HL-60/S4 treated with phorbol 12-myristate 13-acetate at 8.2 ng/mL for 4 days and 3 days (cell line): ENCODE results near the gene TTC4.

Experiments
- in situ Hi-C: fragments of 300-500 bp; cut with MboI; formaldehyde crosslinking; loops from 2 replicates; pipeline ENCODE4 v1.15.0; 2022; ENCODE audit warnings: low sequenced_read_pairs

The TTC4 gene

GRCh38 chr1:54745864-54746263 is 30.2 kb downstream of the TTC4 start:
- in situ Hi-C loops, result no loop called here

- in situ Hi-C loops, result no loop called here
These were observed 32.6 kb downstream of the TTC4 start for GRCh38 chr1:54748094-54748835.

GRCh38 chr1:54750596-54750995 is 34.9 kb downstream of the TTC4 start:
- in situ Hi-C loops, result no loop called here

GRCh38 chr1:54751426-54751825 is 35.8 kb downstream of the TTC4 start:
- in situ Hi-C loops, result no loop called here

- in situ Hi-C loops, result no loop called here
These were observed 38.4 kb downstream of the TTC4 start for GRCh38 chr1:54754045-54754444.

DNA sequence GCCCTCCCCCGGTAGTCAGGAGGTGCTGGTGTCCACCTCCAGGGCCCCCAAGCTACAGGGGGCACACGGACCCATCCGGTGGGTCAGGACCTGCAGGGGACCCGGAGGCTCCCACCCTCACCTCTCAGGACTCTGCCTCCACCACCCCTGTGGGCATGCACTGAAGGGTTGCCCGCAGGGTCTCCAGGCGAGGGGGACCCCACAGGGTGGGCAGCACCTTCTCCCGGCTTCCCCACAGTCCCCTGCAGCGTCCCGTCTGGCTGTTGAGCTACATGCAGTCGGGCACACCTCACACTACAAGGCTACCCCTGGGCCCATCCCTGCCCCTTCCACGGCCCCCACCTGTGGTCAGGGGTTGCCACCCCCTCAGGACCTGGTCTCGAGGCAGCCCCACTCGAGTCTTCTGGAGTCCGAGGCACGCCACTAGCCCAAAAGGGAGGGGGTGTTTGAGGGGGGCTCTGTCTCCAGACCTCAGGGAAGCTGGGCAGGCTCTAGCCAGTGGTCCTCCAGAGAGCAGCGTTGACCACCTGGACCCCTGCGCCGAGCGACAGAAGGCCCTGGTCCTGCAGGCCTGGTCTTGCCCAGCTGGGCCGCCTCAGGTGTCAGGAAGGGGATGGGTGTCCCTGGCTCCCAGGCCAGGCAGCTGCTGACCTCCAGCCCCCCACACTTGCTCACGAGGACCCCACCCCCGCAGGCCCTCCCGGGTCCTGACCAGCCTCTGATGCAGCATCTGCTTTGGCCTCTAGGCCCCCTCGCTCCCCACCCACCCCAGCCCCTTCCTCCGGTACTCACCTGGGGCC is 39.0 kb downstream of the TTC4 start:
- in situ Hi-C loops, result no loop called here

DNA sequence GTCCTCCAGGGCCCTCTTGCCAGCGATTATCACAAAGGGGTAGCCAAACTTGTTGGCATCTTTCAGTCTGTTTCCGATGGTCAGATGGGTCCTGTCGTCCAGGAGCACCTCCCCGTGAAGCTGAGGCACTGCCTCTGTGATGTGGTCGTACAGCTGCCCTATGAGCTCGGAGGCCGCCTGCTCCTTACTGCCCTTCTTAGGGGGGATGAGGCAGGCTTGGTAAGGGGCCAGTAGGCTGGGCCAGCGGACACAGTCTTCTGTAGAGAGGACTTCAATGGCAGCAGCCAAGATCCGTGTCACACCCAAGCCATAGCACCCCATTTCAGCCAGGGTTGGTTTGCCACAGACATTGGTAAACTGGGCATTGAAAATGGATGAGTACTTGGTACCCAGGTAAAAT is 42.2 kb downstream of the TTC4 start:
- in situ Hi-C loops, result no loop called here

DNA sequence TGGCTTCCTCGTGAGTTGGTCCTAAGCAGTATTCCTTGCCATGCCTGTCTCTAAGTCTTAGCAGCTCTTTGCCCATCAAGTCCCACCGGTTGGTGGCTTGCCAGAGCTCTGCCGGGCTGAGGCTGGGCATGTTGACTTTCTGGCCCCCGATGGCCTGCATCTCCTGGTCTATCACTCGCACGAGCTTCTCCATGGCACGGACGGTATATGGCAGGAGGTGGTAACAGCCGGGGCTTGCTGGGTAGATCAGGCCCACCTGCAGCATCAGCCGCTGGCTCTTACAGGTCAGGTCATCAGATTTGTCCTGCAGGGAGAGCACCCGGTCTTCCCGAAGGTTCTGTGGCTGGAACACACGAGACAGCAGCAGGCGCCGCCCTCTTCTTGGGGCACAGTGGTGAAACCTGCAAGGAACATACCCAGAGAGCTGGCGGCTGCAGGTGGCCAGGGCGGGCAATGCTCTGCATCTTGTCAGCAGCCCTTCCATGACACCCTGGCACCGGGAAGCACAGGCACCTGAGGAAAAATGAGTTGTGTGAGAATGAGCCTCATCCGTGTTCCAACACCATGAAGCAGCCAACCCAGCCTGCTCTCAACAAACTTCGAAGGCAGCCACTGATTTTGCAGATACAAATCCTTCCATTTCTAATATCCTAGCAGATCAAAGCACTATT is 43.2 kb downstream of the TTC4 start:
- in situ Hi-C loops, result no loop called here

- in situ Hi-C loops, result no loop called here
These were observed 48.1 kb downstream of the TTC4 start for GRCh38 chr1:54763816-54764132.

- in situ Hi-C loops, result no loop called here
These were observed 48.7 kb downstream of the TTC4 start, which contains the start of gene PARS2 for GRCh38 chr1:54764133-54764921. Gene PARS2 (minus strand): TSS chr1:54764523. CDS start chr1:54759161, 5,362 bp downstream.

GRCh38 chr1:54764922-54765561 is 49.4 kb downstream of the TTC4 start:
- in situ Hi-C loops, result no loop called here

GRCh38 chr1:54766726-54767125 is 51.1 kb downstream of the TTC4 start:
- in situ Hi-C loops, result no loop called here

- in situ Hi-C loops, result no loop called here
These were observed 51.9 kb downstream of the TTC4 start for GRCh38 chr1:54767526-54767925.

DNA sequence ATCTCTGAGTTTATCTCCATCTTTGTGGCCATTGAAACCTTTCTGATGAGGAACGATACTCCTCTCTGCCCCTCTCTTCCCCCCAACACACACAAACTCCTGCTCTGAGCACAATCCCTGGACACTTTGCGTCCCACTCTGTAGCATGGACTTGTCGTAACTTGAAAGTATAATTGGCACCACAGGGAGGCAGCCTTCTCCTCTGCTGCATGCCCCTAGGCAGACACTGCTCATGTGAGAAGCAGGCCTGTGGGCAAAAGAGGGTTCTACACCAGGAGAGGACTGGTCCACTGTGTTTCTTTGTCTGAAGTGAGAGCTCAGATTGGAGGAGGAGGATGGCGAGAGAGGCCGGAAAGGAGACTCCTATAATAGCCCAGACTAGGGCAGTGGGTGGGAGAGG is 52.4 kb downstream of the TTC4 start:
- in situ Hi-C loops, result no loop called here

DNA sequence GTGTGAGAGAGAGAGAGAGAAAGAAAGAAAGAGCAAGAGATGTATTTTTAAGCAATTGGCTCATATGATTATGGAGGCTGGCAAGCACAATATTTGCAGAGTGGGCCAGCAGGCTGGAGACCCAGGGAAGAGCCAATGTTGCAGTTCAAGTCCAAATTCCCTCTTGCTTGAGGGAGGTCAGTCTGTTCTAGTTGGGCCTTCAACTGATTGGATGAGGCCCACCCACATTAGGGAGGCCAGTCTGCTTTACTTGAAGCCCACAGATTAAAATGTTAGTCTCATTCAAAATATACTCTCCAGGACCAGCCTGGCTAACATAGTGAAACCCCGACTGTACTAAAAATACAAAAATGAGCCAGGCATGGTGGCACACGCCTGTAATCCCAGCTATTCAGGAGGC is 57.3 kb downstream of the TTC4 start:
- in situ Hi-C loops, result no loop called here

- in situ Hi-C loops, result loop anchor here (25.0 kb wide), 1 partner anchor 713 kb away; the partner anchor contains the start of genes TCEANC2 and TMEM59
These were observed 59.3 kb downstream of the TTC4 start for GRCh38 chr1:54774820-54775498.

- in situ Hi-C loops, result loop anchor here (25.0 kb wide), 1 partner anchor 714 kb away; the partner anchor contains the start of genes TCEANC2 and TMEM59
These were observed 60.4 kb downstream of the TTC4 start for GRCh38 chr1:54775828-54776721.

DNA sequence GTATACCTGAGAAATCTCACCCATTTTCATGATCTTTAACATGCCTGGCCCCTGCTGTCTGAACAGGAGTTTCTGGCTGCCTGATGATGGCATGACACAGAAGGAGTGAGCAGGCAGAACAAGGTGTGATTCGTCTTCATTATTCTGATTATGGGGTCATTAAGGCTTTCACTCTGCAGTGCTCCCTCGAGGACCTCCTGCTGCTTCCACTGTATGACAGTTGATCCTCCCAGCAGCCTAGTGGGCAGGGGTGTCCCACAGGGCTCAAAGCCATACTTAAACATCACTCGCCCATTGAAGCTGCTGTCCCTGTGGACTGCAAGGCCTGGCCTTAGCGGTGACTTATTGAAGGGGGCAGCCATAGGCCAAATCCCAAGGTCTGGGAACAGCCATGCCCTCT is 61.4 kb downstream of the TTC4 start:
- in situ Hi-C loops, result loop anchor here (25.0 kb wide), 1 partner anchor 715 kb away; the partner anchor contains the start of genes TCEANC2 and TMEM59

- in situ Hi-C loops, result loop anchor here (25.0 kb wide), 1 partner anchor 715 kb away; the partner anchor contains the start of genes TCEANC2 and TMEM59
These were observed 61.8 kb downstream of the TTC4 start for GRCh38 chr1:54777431-54777830.
